Adrenal gland (tissue), 12 donors: ENCODE measurements around the gene LAMB4. TPM values are rescaled to one million over a fixed set of nuclear protein-coding genes. Genes with fewer than 3 reads are reported as not detected.

Experiments used
- DNase-seq, 7 donors: peaks; one replicate each; pipeline ENCODE4 v3.0.0-alpha.2; 2019 to 2020
- H3K27ac ChIP-seq, 5 donors: fragments of 200-600 bp; sonication (generic) in 4 of 5; 1 replicate in 3 of 5; 2 replicates in 2 of 5; pipeline versions ENCODE4 v1.5.1 to v1.8.0; 2016 to 2020; ENCODE audit warnings: mild to moderate bottlenecking in 1 of 5
- H3K27me3 ChIP-seq: fragments of 200-600 bp; 2 replicates; pipeline ENCODE4 v1.8.0; 2021
- H3K36me3 ChIP-seq, 2 donors: fragments of 200-600 bp; replicated peaks in 1 of 2; 1 replicate in 1 of 2; 2 replicates in 1 of 2; pipeline versions ENCODE4 v1.5.1 to v1.8.0; 2018 to 2022
- H3K4me1 ChIP-seq, 2 donors: fragments of 200-600 bp; replicated peaks in 1 of 2; 1 replicate in 1 of 2; 2 replicates in 1 of 2; pipeline versions ENCODE4 v1.5.1 to v1.8.0; 2018 to 2021
- H3K4me3 ChIP-seq, 4 donors: fragments of 200-600 bp; sonication (generic) in 3 of 4; one replicate each; pipeline ENCODE4 v1.5.1; 2016 to 2018
- H3K9me3 ChIP-seq, 3 donors: fragments of 200-600 bp; sonication (generic) in 1 of 3; replicated peaks in 1 of 3; 1 replicate in 2 of 3; 2 replicates in 1 of 3; pipeline versions ENCODE4 v1.5.1 to v1.8.0; 2016 to 2021
- POLR2A ChIP-seq, 2 donors: fragments of 450-650 bp; IDR thresholded peaks; one replicate each; pipeline ENCODE4 v1.6.1; 2017; ENCODE audit warnings: antibody characterized with exemption in 2 of 2, mild to moderate bottlenecking in 2 of 2, moderate library complexity in 1 of 2
- WGBS, 4 donors: extraction: QIAGEN DNeasy Blood & Tissue Kit in 2 of 4; methylation state at CpG; one replicate each; pipeline versions ENCODE4 v1.1.5 to v1.1.7; 2013 to 2017; 5-methylcytosine and 5-hydroxymethylcytosine counted together
- intact Hi-C, 2 donors: fragments of 100-400 bp; cut with DNase I; formaldehyde crosslinking; loops; one replicate each; pipeline versions ENCODE4 v1.14.1 to v1.15.0; 2022 to 2023
- polyA plus RNA-seq, 3 donors: library from polyadenylated mRNA; stranded (reverse); fragments of 200-250 nt in 2 of 3; fragments of 350-450 nt in 1 of 3; fragmentation: Illumina TruSeq in 1 of 3; extraction: RNeasy Lipid Tissue Mini Kit (QIAGEN cat#74804) in 1 of 3; gene quantifications; one replicate each; pipeline ENCODE4 v1.2.3, GENCODE V29; 2013 to 2014
- total RNA-seq, 9 donors: library from RNA; depleted of rRNA in 4 of 9; stranded (reverse); fragments of >200 nt in 4 of 9; fragments of 120-200 nt in 1 of 9; fragmentation: NEBNext Ultra II Directional in 1 of 9; extraction: Animal tissue kit (Norgen Biotek cat#: 25700) in 1 of 9; gene quantifications; one replicate each; pipeline versions ENCODE4 v1.1.0 to v1.2.4, GENCODE V29; 2013 to 2023
- TF ChIP-seq, protein P1 (sequence below), 6 experiments: fragments of 450-650 bp in 4 of 6; fragments of 200-600 bp in 2 of 6; sonication (generic) in 1 of 6; IDR thresholded peaks; 1 replicate in 5 of 6; 2 replicates in 1 of 6; pipeline versions ENCODE4 v1.5.1 to v1.8.0; 2016 to 2021; ENCODE audit warnings: antibody characterized with exemption in 6 of 6, mild to moderate bottlenecking in 2 of 6, moderate library complexity in 1 of 6
- donor health status: healthy with polysubstance abuse.
- donor health status: Bipolar disorder and iron deficiency.
- donor health status: DM: yes; HTN: yes; CAD: no.
- donor health status: DM: no; HTN: no; CAD: no.
- donor health status: DM: no; HTN: no; CAD: no.
- donor health status: DM: yes; HTN: yes; CAD: no.

The LAMB4 gene
- total and polyA plus RNA-seq, 12 donors, result 0.12 to 1.0 (median 0.27) TPM; not detected in 5

DNA sequence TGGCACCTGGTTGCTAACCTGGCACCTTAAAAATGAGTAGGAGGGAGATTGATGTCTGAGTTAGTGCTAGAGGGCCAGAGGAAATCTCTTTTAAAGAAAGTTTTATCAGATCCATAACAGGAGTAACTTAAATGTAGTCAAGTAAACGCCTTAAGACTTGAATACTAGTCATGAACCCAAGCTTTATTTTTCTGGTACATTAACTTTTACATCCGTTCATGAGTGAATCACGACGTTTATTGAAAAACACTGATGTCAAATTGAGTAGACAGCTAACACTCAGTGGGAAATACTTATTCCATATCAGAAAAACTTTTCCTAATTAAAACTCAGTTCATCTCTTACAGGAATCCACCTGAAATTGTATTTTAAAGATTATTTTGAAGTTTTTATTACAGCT, 120.3 kb downstream of the LAMB4 start:
- H3K27ac ChIP-seq, result no peak overlapping the region
- no peak for DNase-seq
- intact Hi-C loops, result loop anchor here in 1 of 2 donors (10.0 kb wide), 1 partner anchor 115 kb away; the partner anchor contains the start of gene DLD

DNA sequence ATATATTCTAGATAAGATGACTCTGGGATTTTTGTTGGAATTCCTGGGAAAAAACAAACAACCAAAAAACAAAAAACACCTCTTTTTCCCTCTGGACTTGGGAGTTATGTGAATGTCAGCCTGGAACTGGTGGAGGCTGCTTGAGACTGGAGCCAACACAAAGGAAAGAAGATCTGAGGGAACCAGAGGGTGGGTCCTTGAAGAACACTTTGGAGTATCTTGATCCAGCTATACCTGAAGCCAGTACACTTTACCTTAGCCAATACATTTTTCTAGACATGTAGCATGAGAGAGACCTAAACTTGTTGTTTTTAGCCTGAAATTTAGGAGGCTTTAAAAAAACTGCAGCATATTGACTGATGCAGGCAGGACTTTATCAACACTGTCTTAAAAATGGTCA, 121.3 kb downstream of the LAMB4 start:
- Histone ChIP-seq H3K9me3 (no peaks in the 10 kb centered on the region), H3K4me1 (no peaks in the 10 kb centered on the region), H3K27me3 (no peaks in the 10 kb centered on the region), H3K4me3 (no peak overlapping the region), H3K27ac (no peak overlapping the region), H3K36me3 (no peaks in the 10 kb centered on the region)
- no peak for DNase-seq
- intact Hi-C loops, result loop anchor here in 1 of 2 donors (10.0 kb wide), 1 partner anchor 114 kb away; the partner anchor contains the start of gene DLD
- TF ChIP-seq, protein P1, sequence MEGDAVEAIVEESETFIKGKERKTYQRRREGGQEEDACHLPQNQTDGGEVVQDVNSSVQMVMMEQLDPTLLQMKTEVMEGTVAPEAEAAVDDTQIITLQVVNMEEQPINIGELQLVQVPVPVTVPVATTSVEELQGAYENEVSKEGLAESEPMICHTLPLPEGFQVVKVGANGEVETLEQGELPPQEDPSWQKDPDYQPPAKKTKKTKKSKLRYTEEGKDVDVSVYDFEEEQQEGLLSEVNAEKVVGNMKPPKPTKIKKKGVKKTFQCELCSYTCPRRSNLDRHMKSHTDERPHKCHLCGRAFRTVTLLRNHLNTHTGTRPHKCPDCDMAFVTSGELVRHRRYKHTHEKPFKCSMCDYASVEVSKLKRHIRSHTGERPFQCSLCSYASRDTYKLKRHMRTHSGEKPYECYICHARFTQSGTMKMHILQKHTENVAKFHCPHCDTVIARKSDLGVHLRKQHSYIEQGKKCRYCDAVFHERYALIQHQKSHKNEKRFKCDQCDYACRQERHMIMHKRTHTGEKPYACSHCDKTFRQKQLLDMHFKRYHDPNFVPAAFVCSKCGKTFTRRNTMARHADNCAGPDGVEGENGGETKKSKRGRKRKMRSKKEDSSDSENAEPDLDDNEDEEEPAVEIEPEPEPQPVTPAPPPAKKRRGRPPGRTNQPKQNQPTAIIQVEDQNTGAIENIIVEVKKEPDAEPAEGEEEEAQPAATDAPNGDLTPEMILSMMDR (IDR thresholded peaks at IDR 0.05), result no peak
- no peak for TF ChIP-seq POLR2A (IDR thresholded peaks at IDR 0.05)

More for the DNA sequence above, 120.3 kb downstream of the LAMB4 start:
- Histone ChIP-seq H3K4me1 (no peaks in the 10 kb centered on the region), H3K27me3 (no peaks in the 10 kb centered on the region), H3K4me3 (no peak overlapping the region), H3K36me3 (no peaks in the 10 kb centered on the region), H3K9me3 (no peaks in the 10 kb centered on the region)
- 86 to 93% (median 89%) methylated on average over 4 of the region's 4 CpGs for WGBS, 4 donors
- no peak for TF ChIP-seq POLR2A (IDR thresholded peaks at IDR 0.05)
- TF ChIP-seq, protein P1 (IDR thresholded peaks at IDR 0.05), result no peak

DNA sequence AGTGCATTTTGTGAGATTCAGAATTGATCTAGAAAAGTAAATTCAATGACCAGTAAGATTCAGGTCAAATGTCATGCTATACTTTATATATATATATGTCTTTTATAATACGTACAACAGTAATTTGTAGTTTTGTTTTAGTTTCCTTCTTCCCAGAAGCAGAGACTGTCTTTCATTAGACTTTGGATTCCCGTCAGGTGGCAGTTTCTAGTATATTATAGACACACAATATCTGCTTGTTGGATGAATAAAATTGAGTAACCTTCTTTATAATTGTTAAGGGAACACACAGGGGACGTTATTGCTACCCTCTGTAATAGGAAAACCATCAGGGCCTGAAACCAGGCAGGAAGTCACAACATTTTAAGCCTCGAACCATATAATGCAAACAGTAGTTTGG, 121.9 kb downstream of the LAMB4 start:
- H3K27me3 ChIP-seq, result peaks cover 5% of the 10 kb centered on the region
- H3K4me3 ChIP-seq, result no peak overlapping the region
- H3K36me3 ChIP-seq, result no peaks in the 10 kb centered on the region
- WGBS, 4 donors, result 87 to 91% (median 89%) methylated on average over 4 of the region's 4 CpGs
- no peak for DNase-seq
- no peaks in the 10 kb centered on the region for H3K9me3 ChIP-seq
- H3K27ac ChIP-seq, result no peak overlapping the region
- intact Hi-C loops, result loop anchor here in 1 of 2 donors (10.0 kb wide), 1 partner anchor 113 kb away; the partner anchor contains the start of gene DLD
- peaks cover 0 to 1% of the 10 kb centered on the region in 2 donors for H3K4me1 ChIP-seq
- no peak for TF ChIP-seq POLR2A (IDR thresholded peaks at IDR 0.05)
- TF ChIP-seq, protein P1 (IDR thresholded peaks at IDR 0.05), result no peak

DNA sequence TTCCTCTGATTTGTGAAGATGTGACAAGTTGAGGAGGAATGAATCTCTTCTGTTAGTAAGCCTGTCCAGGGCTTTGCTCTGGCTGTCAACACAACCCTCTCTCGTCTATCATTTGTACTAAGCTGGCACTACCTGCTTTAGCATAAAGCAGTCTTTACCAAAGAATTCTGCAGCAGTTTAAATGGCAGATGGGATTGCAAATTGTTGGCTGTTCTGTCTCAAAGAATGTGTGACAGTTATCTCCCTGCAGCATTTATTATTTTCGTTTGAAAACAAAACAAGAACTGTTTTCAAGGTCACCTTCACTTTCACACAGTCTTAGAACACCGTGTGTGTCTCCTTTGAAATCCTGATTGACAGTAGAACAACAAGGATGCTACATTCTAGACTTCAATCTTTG, 122.4 kb downstream of the LAMB4 start:
- TF ChIP-seq, protein P1 (IDR thresholded peaks at IDR 0.05), result no peak
- no peak for TF ChIP-seq POLR2A (IDR thresholded peaks at IDR 0.05)
- Histone ChIP-seq H3K4me1 (peaks cover 0 to 6% of the 10 kb centered on the region in 2 donors), H3K27me3 (peaks cover 8% of the 10 kb centered on the region), H3K36me3 (no peaks in the 10 kb centered on the region), H3K27ac (no peak overlapping the region), H3K9me3 (no peaks in the 10 kb centered on the region), H3K4me3 (no peak overlapping the region)
- WGBS, 4 donors, result 22 to 49% (median 35%) methylated on average over 3 of the region's 3 CpGs
- intact Hi-C loops, result loop anchor here in 1 of 2 donors (10.0 kb wide), 1 partner anchor 113 kb away; the partner anchor contains the start of gene DLD
- DNase-seq, result no peak
